GM12878 (cell line): ENCODE data around the gene CHAF1A. TPM values are rescaled to one million over a fixed set of nuclear protein-coding genes. Genes with fewer than 3 reads are reported as not detected.

ENCODE experiments used
- ATAC-seq: fragments of 200-7000 bp; cut with Tn5 transposase; 3 replicates; pipeline ENCODE4 v1.9.1; 2020; ENCODE audit warnings: mild to moderate bottlenecking, moderate library complexity
- BruUV-seq: library from RNA; stranded (reverse); fragments of 400-500 nt; replicated peaks from 2 replicates; lab custom pipeline; 2021; lab: Mats Ljungman, UMichigan
- CTCF ChIA-PET: fragments of 300-600 bp; sonication (Branson Sonifier 250); formaldehyde crosslinking; extraction: SDS; loops from one replicate; lab custom pipeline; 2021; ENCODE audit warnings: inconsistent platforms; lab: Yijun Ruan, JAX
- POLR2A ChIA-PET: fragments of 350-600 bp; formaldehyde crosslinking; extraction: SDS; loops from one replicate; lab custom pipeline; 2021; ENCODE audit warnings: inconsistent platforms; lab: Charles Lee
- RAD21 ChIA-PET: fragments of 300-600 bp; sonication (Branson Sonifier 250); formaldehyde crosslinking; loops from one replicate; lab custom pipeline; 2023; ENCODE audit warnings: antibody characterized with exemption; ENCODE audit not compliant: unreplicated experiment; lab: Charles Lee
- SMC1A ChIA-PET: fragments of 300-600 bp; sonication (Branson Sonifier 250); formaldehyde crosslinking; loops from one replicate; lab custom pipeline; 2023; ENCODE audit not compliant: unreplicated experiment, uncharacterized antibody; lab: Charles Lee
- DNase-seq: peaks from one replicate; pipeline ENCODE4 v3.0.0-alpha.2; 2011; ENCODE audit warnings: low read depth, low spot score
- FAIRE-seq: peaks from 3 replicates; lab custom pipeline; 2011; peaks lifted over from hg19 to GRCh38; lab: Jason Lieb, UNC
- H2AFZ ChIP-seq: 2 replicates; pipeline ENCODE4 v1.6.0; 2011; ENCODE audit warnings: low read depth, low read length, control low read depth; ENCODE audit not compliant: control insufficient read depth
- H3K27ac ChIP-seq: 2 replicates; pipeline ENCODE4 v1.5.1; 2011; ENCODE audit warnings: control low read depth; ENCODE audit not compliant: control insufficient read depth, insufficient read depth
- H3K27me3 ChIP-seq, 2 experiments: replicated peaks in 1 of 2; 2 replicates each; pipeline versions ENCODE4 v1.6.0 to v1.6.1; 2011; ENCODE audit warnings: low read length in 1 of 2; ENCODE audit not compliant: control insufficient read depth in 2 of 2, insufficient read depth in 2 of 2
- H3K36me3 ChIP-seq, 2 experiments: 2 replicates each; pipeline ENCODE4 v1.5.1; 2011; ENCODE audit warnings: low read length in 1 of 2; ENCODE audit not compliant: control insufficient read depth in 2 of 2, insufficient read depth in 2 of 2
- H3K4me1 ChIP-seq: 2 replicates; pipeline ENCODE4 v1.6.1; 2011; ENCODE audit warnings: mild to moderate bottlenecking, low read length, moderate library complexity, mixed read lengths; ENCODE audit not compliant: control insufficient read depth, insufficient read depth
- H3K4me2 ChIP-seq: 2 replicates; pipeline ENCODE4 v1.6.0; 2011; ENCODE audit warnings: control low read depth; ENCODE audit not compliant: control insufficient read depth, insufficient read depth
- H3K4me3 ChIP-seq: fragments of 200-600 bp; sonication (generic); 2 replicates; pipeline ENCODE4 v1.5.1; 2016
- H3K79me2 ChIP-seq: 2 replicates; pipeline ENCODE4 v1.6.0; 2011; ENCODE audit warnings: low read length; ENCODE audit not compliant: control insufficient read depth, insufficient read depth
- H3K9ac ChIP-seq: 2 replicates; pipeline ENCODE4 v1.8.0; 2011; ENCODE audit warnings: low read length, control low read depth, mixed read lengths; ENCODE audit not compliant: control insufficient read depth, insufficient read depth
- H3K9me3 ChIP-seq: replicated peaks from 3 replicates; pipeline ENCODE4 v1.5.1; 2011; ENCODE audit warnings: mild to moderate bottlenecking, low read length; ENCODE audit not compliant: control insufficient read depth, insufficient read depth
- H4K20me1 ChIP-seq: 2 replicates; pipeline ENCODE4 v1.6.0; 2011; ENCODE audit not compliant: control insufficient read depth, insufficient read depth
- CEBPB ChIP-seq, 2 experiments: fragments of 150-350 bp in 1 of 2; IDR thresholded peaks; 2 replicates each; pipeline ENCODE4 v1.6.1; 2012 to 2014; ENCODE audit warnings: low read depth in 2 of 2, low read length in 2 of 2, borderline replicate concordance in 1 of 2, inconsistent platforms in 1 of 2
- MYC ChIP-seq: IDR thresholded peaks from 2 replicates; pipeline ENCODE4 v1.6.1; 2011; ENCODE audit warnings: mild to moderate bottlenecking, low read length, moderate library complexity, inconsistent platforms; ENCODE audit not compliant: insufficient read depth, insufficient replicate concordance, insufficient read length, severe bottlenecking
- PAX8 ChIP-seq: fragments of 450-650 bp; IDR thresholded peaks from 2 replicates; pipeline ENCODE4 v1.6.1; 2017; ENCODE audit warnings: mild to moderate bottlenecking, moderate library complexity
- PML ChIP-seq: IDR thresholded peaks from 2 replicates; pipeline ENCODE4 v1.6.1; 2012; ENCODE audit warnings: low read length, inconsistent platforms
- POLR2A ChIP-seq: IDR thresholded peaks from 2 replicates; pipeline ENCODE4 v1.6.1; 2011; ENCODE audit warnings: low read depth, mild to moderate bottlenecking, low read length
- RAD51 ChIP-seq: fragments of 450-650 bp; IDR thresholded peaks from 2 replicates; pipeline ENCODE4 v1.6.1; 2016; ENCODE audit warnings: moderate library complexity, mild to moderate bottlenecking, inconsistent platforms
- STAT3 ChIP-seq: IDR thresholded peaks from 2 replicates; pipeline ENCODE4 v1.6.1; 2011; ENCODE audit warnings: low read depth, low read length, improper control_type of control experiment
- ZNF622 ChIP-seq: fragments of 450-650 bp; IDR thresholded peaks from 2 replicates; pipeline ENCODE4 v1.6.1; 2017; ENCODE audit warnings: mild to moderate bottlenecking, inconsistent platforms
- WGBS: methylation state at CpG from one replicate; pipeline ENCODE4 v1.1.6; 2016; ENCODE audit warnings: low lambda C conversion rate; ENCODE audit not compliant: insufficient replicate concordance, insufficient coverage; ENCODE audit errors: missing lambda C conversion rate; 5-methylcytosine and 5-hydroxymethylcytosine counted together
- in situ Hi-C: fragments of 300-500 bp; cut with MboI; formaldehyde crosslinking; loops from 9 replicates; pipeline ENCODE4 v1.14.3; 2018; ENCODE audit warnings: mixed read lengths
- intact Hi-C: fragments of 100-400 bp; cut with micrococcal nuclease; formaldehyde crosslinking; loops from one replicate; pipeline ENCODE4 v1.14.2; 2022; ENCODE audit not compliant: unreplicated experiment
- polyA plus RNA-seq, 11 experiments: library from polyadenylated mRNA; depleted of rRNA in 4 of 11; unstranded in 6 of 11; stranded (reverse) in 5 of 11; fragments of >200 nt; fragmentation: Nextera tagmentation in 4 of 11; fragmentation: Illumina TruSeq in 1 of 11; extraction: Ambion mirVana in 4 of 11; extraction: Trizol in 1 of 11; gene quantifications; 1 replicate in 1 of 11; 2 replicates in 10 of 11; pipeline versions ENCODE4 v1.2.1 to v1.2.3, GENCODE V29; 2011 to 2016; ENCODE audit warnings: inconsistent platforms in 2 of 11, missing spikeins in 2 of 11, low read depth in 1 of 11
- total RNA-seq, 4 experiments: library from RNA; depleted of rRNA in 3 of 4; stranded (reverse); fragments of >200 nt in 3 of 4; fragmentation: Illumina TruSeq in 1 of 4; extraction: Trizol in 1 of 4; gene quantifications; 2 replicates each; pipeline versions ENCODE4 v1.2.1 to v1.2.3, GENCODE V29; 2013 to 2021
- TF ChIP-seq, protein P1 (sequence below): IDR thresholded peaks from 2 replicates; pipeline ENCODE4 v1.6.1; 2012; ENCODE audit warnings: low read depth, low read length, improper control_type of control experiment
- TF ChIP-seq, protein P2 (sequence below): fragments of 450-650 bp; IDR thresholded peaks from 2 replicates; pipeline ENCODE4 v1.6.1; 2018; ENCODE audit warnings: borderline replicate concordance, mild to moderate bottlenecking; ENCODE audit not compliant: partially characterized antibody

The CHAF1A gene
- total and polyA plus RNA-seq, 10 of the 15 experiments (the other 5 are each of a cell fraction or from before 2014, with no cell fraction given): 1.3 to 69.1 (median 34.2) TPM

DNA sequence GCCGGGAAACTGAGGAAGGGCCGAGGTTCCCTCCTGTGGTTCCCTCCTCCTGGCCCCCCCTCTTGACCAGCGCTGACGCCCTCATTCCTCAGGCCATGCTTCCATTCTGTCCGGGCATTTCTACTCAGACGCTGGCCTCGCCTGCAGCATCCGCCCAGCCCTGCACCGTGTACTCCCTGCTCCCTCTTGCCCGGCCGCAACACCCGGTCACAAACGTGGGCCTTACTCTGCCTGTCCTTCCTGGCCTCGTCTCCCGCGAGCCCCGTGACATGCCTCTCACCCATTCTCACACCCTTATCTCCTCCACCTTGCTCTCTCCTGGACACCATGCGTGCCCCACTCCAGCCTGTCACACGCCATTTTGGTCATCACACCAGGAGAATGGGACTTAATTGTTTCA is 80.9 kb downstream of the CHAF1A start:
- POLR2A ChIA-PET: no interaction called here
- H3K9ac ChIP-seq: no peak overlapping the region
- BruUV-seq: no TSS peak

More for the DNA sequence above, 80.9 kb downstream of the CHAF1A start:
- intact Hi-C loops: no loop called here
- Histone ChIP-seq H4K20me1 (no peaks in the 10 kb centered on the region), H3K4me1 (no peaks in the 10 kb centered on the region), H3K79me2 (no peaks in the 10 kb centered on the region), H3K27me3 (no peaks in the 10 kb centered on the region), H3K4me2 (no peak overlapping the region)
- CTCF ChIA-PET: no interaction called here
- WGBS: 96% methylated on average over 19 of the region's 19 CpGs
- DNase-seq (no peak), FAIRE-seq (no peak)
- TF ChIP-seq PAX8 (no peak), POLR2A (no peak), PML (no peak), MYC (no peak), RAD51 (no peak), STAT3 (no peak), CEBPB (IDR thresholded peaks at IDR 0.05; ENCODE audit: borderline replicate concordance in 1 of 2, low read depth in 2 of 2, low read length in 2 of 2) (no peak), ZNF622 (no peak)
- TF ChIP-seq, protein P1, sequence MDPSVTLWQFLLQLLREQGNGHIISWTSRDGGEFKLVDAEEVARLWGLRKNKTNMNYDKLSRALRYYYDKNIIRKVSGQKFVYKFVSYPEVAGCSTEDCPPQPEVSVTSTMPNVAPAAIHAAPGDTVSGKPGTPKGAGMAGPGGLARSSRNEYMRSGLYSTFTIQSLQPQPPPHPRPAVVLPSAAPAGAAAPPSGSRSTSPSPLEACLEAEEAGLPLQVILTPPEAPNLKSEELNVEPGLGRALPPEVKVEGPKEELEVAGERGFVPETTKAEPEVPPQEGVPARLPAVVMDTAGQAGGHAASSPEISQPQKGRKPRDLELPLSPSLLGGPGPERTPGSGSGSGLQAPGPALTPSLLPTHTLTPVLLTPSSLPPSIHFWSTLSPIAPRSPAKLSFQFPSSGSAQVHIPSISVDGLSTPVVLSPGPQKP: no peak
- TF ChIP-seq, protein P2, sequence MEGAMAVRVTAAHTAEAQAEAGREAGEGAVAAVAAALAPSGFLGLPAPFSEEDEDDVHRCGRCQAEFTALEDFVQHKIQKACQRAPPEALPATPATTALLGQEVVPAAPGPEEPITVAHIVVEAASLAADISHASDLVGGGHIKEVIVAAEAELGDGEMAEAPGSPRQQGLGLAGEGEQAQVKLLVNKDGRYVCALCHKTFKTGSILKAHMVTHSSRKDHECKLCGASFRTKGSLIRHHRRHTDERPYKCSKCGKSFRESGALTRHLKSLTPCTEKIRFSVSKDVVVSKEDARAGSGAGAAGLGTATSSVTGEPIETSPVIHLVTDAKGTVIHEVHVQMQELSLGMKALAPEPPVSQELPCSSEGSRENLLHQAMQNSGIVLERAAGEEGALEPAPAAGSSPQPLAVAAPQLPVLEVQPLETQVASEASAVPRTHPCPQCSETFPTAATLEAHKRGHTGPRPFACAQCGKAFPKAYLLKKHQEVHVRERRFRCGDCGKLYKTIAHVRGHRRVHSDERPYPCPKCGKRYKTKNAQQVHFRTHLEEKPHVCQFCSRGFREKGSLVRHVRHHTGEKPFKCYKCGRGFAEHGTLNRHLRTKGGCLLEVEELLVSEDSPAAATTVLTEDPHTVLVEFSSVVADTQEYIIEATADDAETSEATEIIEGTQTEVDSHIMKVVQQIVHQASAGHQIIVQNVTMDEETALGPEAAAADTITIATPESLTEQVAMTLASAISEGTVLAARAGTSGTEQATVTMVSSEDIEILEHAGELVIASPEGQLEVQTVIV: no peak
- TF ChIP-seq, all 136 proteins: peak for 0
- SMC1A ChIA-PET: no interaction called here
- Histone ChIP-seq H3K9me3 (no peaks in the 10 kb centered on the region), H2AFZ (no peak overlapping the region), H3K27ac (no peak overlapping the region), H3K36me3 (peaks cover 1 to 2% of the 10 kb centered on the region in 2 experiments; a peak in 2 of 4 replicates), H3K4me3 (no peak overlapping the region)
- in situ Hi-C loops: no loop called here
- RAD21 ChIA-PET: no interaction called here
- ATAC-seq: no peak
